Stimulated activated CD8-positive, alpha-beta memory T cell treated with anti-CD3 and anti-CD28 coated beads, Interleukin-15, amount 100 ng/mL, for 4 hours (primary cell): Measurements from ENCODE around the gene DET1.
"Not testable (repeated sequence)": the region's sequence is repeated elsewhere in the genome, so short reads cannot be mapped to it uniquely, and the experiment has no call there.

ENCODE experiments used
- DNase-seq, 2 donors: peaks; one replicate each; pipeline ENCODE4 v3.0.0-alpha.2; 2020; ENCODE audit warnings: low read depth in 2 of 2

Gene DET1

GRCh38 chr15:88497109-88497765, 49.2 kb downstream of the DET1 start:
- no peak for DNase-seq

- no peak for DNase-seq
These were observed 52.6 kb downstream of the DET1 start for GRCh38 chr15:88493844-88494243.

- DNase-seq: no peak
These were observed 55.3 kb downstream of the DET1 start for GRCh38 chr15:88491158-88491557.

GRCh38 chr15:88490036-88490435, 56.4 kb downstream of the DET1 start:
- DNase-seq: no peak

- DNase-seq: no peak
These were observed 57.2 kb downstream of the DET1 start for GRCh38 chr15:88489321-88489720.

- DNase-seq: no peak
These were observed 58.5 kb downstream of the DET1 start for GRCh38 chr15:88487796-88488523.

DNA sequence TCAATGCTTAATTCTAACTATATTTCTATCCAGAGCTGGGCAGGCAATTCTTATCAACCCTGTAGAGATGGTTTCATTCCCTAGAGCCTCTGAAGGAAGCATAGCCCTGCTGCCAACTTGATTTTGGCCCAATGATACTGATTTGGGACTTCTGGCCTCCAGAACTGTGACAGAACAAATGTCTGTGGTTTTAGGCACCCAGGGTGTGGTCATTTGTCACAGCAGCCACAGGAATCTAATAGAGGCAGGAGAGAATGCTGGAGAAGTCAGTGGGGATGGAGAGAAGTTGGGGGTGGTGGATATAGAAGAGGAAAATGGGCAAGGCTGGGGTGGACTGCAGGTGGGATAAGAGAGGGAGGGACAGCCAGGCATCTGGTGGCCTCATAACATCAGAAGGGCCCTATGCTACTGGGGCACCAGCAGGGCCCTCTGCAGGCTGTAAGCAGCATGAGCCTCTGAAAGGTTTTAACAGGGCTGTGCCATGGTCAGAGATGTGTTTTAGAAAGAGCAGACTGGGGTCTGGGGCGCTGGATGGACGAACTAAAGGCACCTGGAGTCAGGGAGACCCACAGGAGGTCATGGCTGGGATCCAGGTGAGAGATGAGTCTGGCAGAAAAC, 59.2 kb downstream of the DET1 start:
- no peak for DNase-seq

DNA sequence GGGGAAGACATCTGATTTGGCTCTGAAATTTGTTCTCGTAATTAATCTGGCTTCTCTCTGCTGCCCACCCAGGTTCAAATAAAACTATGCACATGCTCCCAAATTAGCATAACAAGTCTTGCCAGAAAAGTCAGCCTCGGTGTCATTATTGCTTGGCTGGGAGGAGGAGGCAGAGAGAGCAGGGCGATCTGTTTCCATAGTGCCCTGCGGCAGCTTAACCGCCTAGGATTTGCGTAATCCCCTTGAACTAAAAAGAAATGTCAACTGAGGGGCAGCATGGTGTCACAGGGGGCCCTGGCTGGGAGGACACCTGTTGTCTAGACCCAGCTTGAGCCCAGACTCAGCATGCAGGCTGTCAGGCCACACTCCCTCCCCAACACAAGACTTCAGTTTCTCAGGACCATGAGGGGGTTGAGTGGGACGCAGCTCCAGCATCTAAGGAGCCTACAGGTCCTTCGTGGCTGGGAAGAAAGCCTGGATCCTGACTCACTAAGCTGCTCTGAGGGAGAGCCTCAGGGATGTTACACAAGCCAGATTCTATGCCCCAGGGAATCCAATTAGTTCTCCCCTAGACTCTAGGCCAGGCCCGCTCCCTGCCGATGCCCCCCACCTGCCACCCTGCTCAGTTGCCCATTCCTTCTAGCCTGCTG, 61.7 kb downstream of the DET1 start:
- no peak for DNase-seq

GRCh38 chr15:88482263-88482662, 64.2 kb downstream of the DET1 start:
- no peak for DNase-seq

- DNase-seq: no peak
These were observed 65.5 kb downstream of the DET1 start for GRCh38 chr15:88480981-88481380.

DNA sequence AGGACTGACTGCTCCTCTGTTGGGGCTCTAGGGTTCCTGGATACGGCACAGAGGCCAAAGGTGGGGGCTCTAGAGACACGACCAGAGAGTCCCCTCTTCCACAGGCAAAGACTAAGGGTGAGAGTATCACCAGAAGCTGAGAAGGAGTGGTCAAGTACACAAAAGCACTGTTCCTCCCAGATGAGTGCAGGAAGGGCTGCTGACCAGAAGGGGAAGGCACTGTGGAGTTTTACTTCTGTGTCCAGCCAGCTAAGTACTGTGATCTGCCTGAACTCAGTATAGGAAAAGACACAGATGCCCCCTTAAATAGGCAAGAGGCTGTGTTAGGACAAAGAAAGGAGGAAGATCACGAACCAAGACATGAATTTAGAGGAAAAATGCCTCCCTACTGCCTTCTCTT, 67.3 kb downstream of the DET1 start:
- DNase-seq: no peak

- no peak for DNase-seq
These were observed 68.6 kb downstream of the DET1 start for GRCh38 chr15:88477904-88478303.

GRCh38 chr15:88477126-88477525, 69.4 kb downstream of the DET1 start:
- DNase-seq: no peak

DNA sequence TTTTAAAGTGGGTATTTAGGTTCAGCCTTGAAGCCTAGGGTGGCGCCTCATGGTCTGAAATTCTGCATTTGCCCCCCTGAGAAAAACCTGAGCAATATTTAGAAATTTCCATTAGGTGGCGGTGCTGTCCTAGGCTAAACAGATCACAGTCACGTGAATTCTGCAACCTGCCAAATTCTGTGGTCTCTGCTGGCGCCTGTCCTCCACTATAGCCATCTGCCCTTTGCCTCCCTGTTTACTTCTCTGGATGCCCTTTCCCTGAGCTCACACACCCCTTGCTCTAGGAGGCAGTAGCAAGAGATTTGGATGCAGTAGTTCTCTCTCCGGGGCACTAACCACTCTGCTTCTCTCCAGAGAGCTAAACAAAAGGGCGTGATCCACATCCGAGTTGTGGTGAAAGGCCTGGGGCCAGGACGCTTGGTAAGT, 69.8 kb downstream of the DET1 start:
- no peak for DNase-seq

DNA sequence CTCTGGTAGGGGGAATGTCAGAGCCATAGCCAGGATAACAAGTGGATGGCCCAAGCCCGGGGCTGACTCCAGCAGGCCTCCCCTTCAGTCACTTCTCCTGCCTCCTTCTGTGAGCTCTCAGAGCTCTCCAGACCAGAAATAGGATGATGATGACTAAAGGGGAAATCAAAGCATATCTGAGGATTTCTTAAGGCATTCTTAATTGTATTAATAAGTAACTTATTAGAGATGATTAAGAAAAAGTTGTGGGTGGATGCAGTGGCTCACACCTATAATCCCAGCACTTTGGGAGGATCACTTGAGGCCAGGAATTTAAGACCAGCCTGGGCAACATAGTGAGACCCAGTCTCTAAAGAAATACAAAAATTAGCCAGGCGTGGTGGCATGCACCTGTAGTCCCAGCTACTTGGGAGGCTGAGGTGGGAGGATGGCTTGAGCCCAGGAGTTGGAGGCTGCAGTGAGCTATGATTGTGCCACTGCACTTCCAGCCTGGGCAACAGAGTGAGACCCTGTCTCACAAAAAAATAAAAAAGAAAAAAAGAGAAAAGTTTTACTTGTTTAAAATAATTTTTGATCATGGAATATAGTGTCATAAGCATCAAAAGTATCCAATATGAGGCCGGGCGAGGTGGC, 72.7 kb downstream of the DET1 start:
- not testable (repeated sequence) for DNase-seq

DNA sequence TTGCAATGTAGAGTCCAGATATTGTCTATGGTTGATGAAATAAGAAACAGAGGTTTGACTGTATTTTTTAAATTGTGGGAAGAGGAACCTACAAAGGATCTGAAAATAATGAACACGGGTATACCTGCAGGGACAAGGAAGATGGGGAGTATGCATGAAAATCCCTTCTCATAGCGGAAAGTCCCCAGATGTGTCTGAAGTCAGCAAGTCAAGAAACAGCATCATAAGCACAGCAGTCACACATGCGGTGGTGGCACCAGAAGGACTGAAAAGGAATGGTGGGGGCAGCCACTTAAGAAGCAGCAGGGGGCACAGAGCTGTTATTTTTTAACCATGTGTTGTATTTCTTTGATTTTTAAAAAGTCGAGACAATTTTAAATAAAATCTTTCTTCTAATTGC, 74.3 kb downstream of the DET1 start:
- DNase-seq: no peak

GRCh38 chr15:88470625-88471372, 75.7 kb downstream of the DET1 start:
- DNase-seq: no peak

GRCh38 chr15:88469321-88469720, 77.2 kb downstream of the DET1 start:
- no peak for DNase-seq

GRCh38 chr15:88468721-88469120, 77.8 kb downstream of the DET1 start:
- DNase-seq: not testable (repeated sequence)

GRCh38 chr15:88467935-88468528, 78.4 kb downstream of the DET1 start:
- no peak for DNase-seq
